Muscle of leg (tissue), 16 donors: ENCODE results near the gene PARK7. TPM values are rescaled to one million over a fixed set of nuclear protein-coding genes. Genes with fewer than 3 reads are reported as not detected.
"Not testable (repeated sequence)": the region's sequence is repeated elsewhere in the genome, so short reads cannot be mapped to it uniquely, and the experiment has no call there.

Experiments
- DNase-seq: peaks from one replicate; pipeline ENCODE4 v3.0.0; 2013
- H3K27ac ChIP-seq: one replicate; pipeline ENCODE4 v1.5.1; 2013; ENCODE audit warnings: mild to moderate bottlenecking, low read length, control low read depth
- H3K27me3 ChIP-seq: one replicate; pipeline ENCODE4 v1.6.1; 2013; ENCODE audit warnings: low read length; ENCODE audit not compliant: control insufficient read depth, insufficient read depth
- H3K36me3 ChIP-seq: one replicate; pipeline ENCODE4 v1.6.1; 2013; ENCODE audit warnings: low read length; ENCODE audit not compliant: control insufficient read depth, insufficient read depth
- H3K4me1 ChIP-seq: one replicate; pipeline ENCODE4 v1.6.1; 2013; ENCODE audit warnings: low read length; ENCODE audit not compliant: control insufficient read depth, insufficient read depth
- H3K4me3 ChIP-seq: one replicate; pipeline ENCODE4 v1.5.1; 2013; ENCODE audit warnings: low read length, control low read depth
- H3K9me3 ChIP-seq: replicated peaks from 2 replicates; pipeline ENCODE4 v1.6.1; 2013; ENCODE audit warnings: low read depth, low read length; ENCODE audit not compliant: control insufficient read depth
- WGBS: methylation state at CpG from one replicate; pipeline ENCODE4 v1.1.5; 2013; ENCODE audit warnings: missing lambda C conversion rate; ENCODE audit not compliant: insufficient coverage; 5-methylcytosine and 5-hydroxymethylcytosine counted together
- long read RNA-seq, 11 donors: transcript quantifications; one replicate each; lab custom pipeline, GENCODE V29; 2026
- polyA plus RNA-seq, 8 donors: library from polyadenylated mRNA; unstranded; fragments of 120-200 nt; gene quantifications; one replicate each; pipeline versions ENCODE4 v1.2.1 to v1.2.3, GENCODE V29; 2013; ENCODE audit warnings: inconsistent platforms in 1 of 8, low replicate concordance in 1 of 8; ENCODE audit not compliant: insufficient read length in 8 of 8, insufficient read depth in 1 of 8
- total RNA-seq: library from RNA; stranded (reverse); fragments of 120-200 nt; gene quantifications from one replicate; pipeline ENCODE4 v1.2.4, GENCODE V29; 2013

PARK7 gene
- 236 TPM for total RNA-seq
- 100 to 1,000 TPM; 302 to 363 (median 328) TPM for polyA plus RNA-seq
- long read RNA-seq, donor 1, transcript PARK7-209 (7 exons, 1,088 nt): minor isoform, 22 of 67 reads
- long read RNA-seq, donor 1, transcript PARK7-201 (7 exons, 949 nt): major isoform, 28 of 67 reads
- long read RNA-seq, donor 1, partial matches to known transcripts: 16 of 67 reads
- long read RNA-seq, donor 1, other reads (novel, unspliced or antisense): 0 of 67 reads
- long read RNA-seq, donor 2, transcript PARK7-209 (7 exons, 1,088 nt): minor isoform, 7 of 17 reads
- long read RNA-seq, donor 2, transcript PARK7-201 (7 exons, 949 nt): major isoform, 10 of 17 reads
- long read RNA-seq, donor 2, partial matches to known transcripts: 0 of 17 reads
- long read RNA-seq, donor 2, other reads (novel, unspliced or antisense): 0 of 17 reads
- long read RNA-seq, donor 3, transcript PARK7-209 (7 exons, 1,088 nt): minor isoform, 66 of 168 reads
- long read RNA-seq, donor 3, transcript PARK7-201 (7 exons, 949 nt): major isoform, 80 of 168 reads
- long read RNA-seq, donor 3, partial matches to known transcripts: 22 of 168 reads
- long read RNA-seq, donor 3, other reads (novel, unspliced or antisense): 0 of 168 reads
- long read RNA-seq, donor 4, transcript PARK7-209 (7 exons, 1,088 nt): minor isoform, 47 of 139 reads
- long read RNA-seq, donor 4, transcript PARK7-201 (7 exons, 949 nt): major isoform, 62 of 139 reads
- long read RNA-seq, donor 4, partial matches to known transcripts: 29 of 139 reads
- long read RNA-seq, donor 4, other reads (novel, unspliced or antisense): 0 of 139 reads
- long read RNA-seq, donor 5, transcript PARK7-209 (7 exons, 1,088 nt): major isoform, 159 of 364 reads
- long read RNA-seq, donor 5, transcript PARK7-201 (7 exons, 949 nt): minor isoform, 134 of 364 reads
- long read RNA-seq, donor 5, partial matches to known transcripts: 70 of 364 reads
- long read RNA-seq, donor 5, other reads (novel, unspliced or antisense): 0 of 364 reads
- long read RNA-seq, donor 6, transcript PARK7-209 (7 exons, 1,088 nt): minor isoform, 146 of 393 reads
- long read RNA-seq, donor 6, transcript PARK7-201 (7 exons, 949 nt): major isoform, 177 of 393 reads
- long read RNA-seq, donor 6, partial matches to known transcripts: 62 of 393 reads
- long read RNA-seq, donor 6, other reads (novel, unspliced or antisense): 5 of 393 reads
- long read RNA-seq, donor 7, transcript PARK7-209 (7 exons, 1,088 nt): minor isoform, 62 of 193 reads
- long read RNA-seq, donor 7, transcript PARK7-201 (7 exons, 949 nt): major isoform, 81 of 193 reads
- long read RNA-seq, donor 7, partial matches to known transcripts: 43 of 193 reads
- long read RNA-seq, donor 7, other reads (novel, unspliced or antisense): 6 of 193 reads
- long read RNA-seq, donor 8, transcript PARK7-209 (7 exons, 1,088 nt): minor isoform, 54 of 159 reads
- long read RNA-seq, donor 8, transcript PARK7-201 (7 exons, 949 nt): major isoform, 70 of 159 reads
- long read RNA-seq, donor 8, partial matches to known transcripts: 34 of 159 reads
- long read RNA-seq, donor 8, other reads (novel, unspliced or antisense): 0 of 159 reads
- long read RNA-seq, donor 9, transcript PARK7-209 (7 exons, 1,088 nt): minor isoform, 39 of 135 reads
- long read RNA-seq, donor 9, transcript PARK7-201 (7 exons, 949 nt): major isoform, 60 of 135 reads
- long read RNA-seq, donor 9, partial matches to known transcripts: 30 of 135 reads
- long read RNA-seq, donor 9, other reads (novel, unspliced or antisense): 6 of 135 reads
- long read RNA-seq, donor 10, transcript PARK7-209 (7 exons, 1,088 nt): minor isoform, 78 of 337 reads
- long read RNA-seq, donor 10, transcript PARK7-201 (7 exons, 949 nt): major isoform, 122 of 337 reads
- long read RNA-seq, donor 10, partial matches to known transcripts: 120 of 337 reads
- long read RNA-seq, donor 10, other reads (novel, unspliced or antisense): 16 of 337 reads
- long read RNA-seq, donor 11, transcript PARK7-209 (7 exons, 1,088 nt): minor isoform, 56 of 153 reads
- long read RNA-seq, donor 11, transcript PARK7-201 (7 exons, 949 nt): major isoform, 67 of 153 reads
- long read RNA-seq, donor 11, partial matches to known transcripts: 28 of 153 reads
- long read RNA-seq, donor 11, other reads (novel, unspliced or antisense): 0 of 153 reads

GRCh38 chr1:7961216-7962013, at the start of gene PARK7:
PARK7 (plus strand) TSS chr1:7961711; CDS start chr1:7962786, 1,075 bp downstream.
- peaks cover 6% of the 10 kb centered on the region for H3K4me1 ChIP-seq
- under 1% methylated on average over 80 of the region's 81 CpGs for WGBS
- peak within 1 kb of the TSS; percentile 86 for H3K27ac ChIP-seq
- no peaks in the 10 kb centered on the region for H3K9me3 ChIP-seq
- peaks cover 33% of the 10 kb centered on the region for H3K36me3 ChIP-seq
- H3K4me3 ChIP-seq: peak within 1 kb of the TSS; percentile 74
- DNase-seq: peak; percentile 100
- no peaks in the 10 kb centered on the region for H3K27me3 ChIP-seq

DNA sequence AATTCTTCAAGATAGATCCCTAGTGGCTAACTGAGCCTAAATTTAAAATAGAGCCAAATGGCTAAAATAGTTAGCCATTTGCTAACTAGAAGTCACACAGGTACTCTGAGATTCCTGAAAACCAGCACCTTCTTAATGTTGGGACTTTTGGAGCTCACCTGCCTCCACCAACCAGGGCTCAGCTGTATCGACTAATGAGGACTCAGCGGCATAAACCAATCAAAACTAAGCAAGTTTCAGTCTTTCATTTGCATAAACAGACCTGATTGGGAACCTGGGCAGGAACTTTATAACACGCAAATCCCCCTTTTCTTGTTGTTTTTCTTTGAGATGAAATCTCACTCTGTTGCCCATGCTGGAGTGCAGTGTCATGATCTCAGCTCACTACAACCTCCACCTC, 49.4 kb upstream of the PARK7 start:
- no peaks in the 10 kb centered on the region for H3K27me3 ChIP-seq
- H3K4me3 ChIP-seq: no peak overlapping the region
- 93% methylated on average over 2 of the region's 3 CpGs for WGBS
- H3K36me3 ChIP-seq: no peaks in the 10 kb centered on the region
- H3K27ac ChIP-seq: no peak overlapping the region
- no peaks in the 10 kb centered on the region for H3K9me3 ChIP-seq
- no peaks in the 10 kb centered on the region for H3K4me1 ChIP-seq
- no peak for DNase-seq

DNA sequence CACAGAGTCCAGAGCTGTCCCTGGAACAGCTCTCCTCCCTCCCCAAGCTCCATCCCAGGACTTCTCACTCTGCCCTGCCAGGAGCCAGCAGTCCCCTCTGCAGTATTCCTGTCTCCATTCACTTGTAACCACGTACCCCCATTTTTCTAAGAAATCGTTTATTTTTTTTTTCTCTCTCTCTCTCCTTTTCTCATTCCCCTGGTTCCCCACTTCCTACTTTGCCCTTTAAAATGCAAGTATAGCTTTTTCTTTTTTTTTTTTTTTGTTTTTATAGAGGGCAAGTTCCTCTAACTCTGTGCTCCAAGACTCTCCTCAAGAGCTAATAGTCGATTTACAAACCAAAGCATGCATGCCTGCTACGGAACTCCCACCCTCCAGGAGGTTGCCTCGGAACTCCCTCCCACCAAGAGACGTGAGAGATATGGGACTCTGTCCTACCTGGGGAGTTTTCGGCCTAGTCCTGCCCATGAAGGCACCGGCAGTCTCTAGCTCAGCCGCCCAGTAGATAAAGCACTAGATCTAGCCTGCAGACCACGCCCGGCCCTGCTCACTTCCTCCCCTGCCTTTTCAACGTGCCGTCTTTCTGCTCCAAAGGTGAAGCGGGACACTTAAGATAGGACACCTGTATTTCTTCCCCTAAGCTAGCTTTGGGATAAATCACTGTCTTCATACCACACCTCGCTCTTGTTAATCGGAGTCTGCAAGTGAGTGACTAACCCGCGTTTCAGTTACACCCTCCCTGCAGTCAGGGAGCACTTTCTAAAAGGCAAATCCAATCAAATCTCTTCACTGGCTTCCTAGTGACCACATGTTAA, 48.6 kb upstream of the PARK7 start:
- 64% methylated on average over 13 of the region's 18 CpGs for WGBS
- H3K27ac ChIP-seq: no peak overlapping the region
- DNase-seq: no peak
- no peak overlapping the region for H3K4me3 ChIP-seq
- no peaks in the 10 kb centered on the region for H3K27me3 ChIP-seq
- no peaks in the 10 kb centered on the region for H3K9me3 ChIP-seq
- no peaks in the 10 kb centered on the region for H3K36me3 ChIP-seq
- no peaks in the 10 kb centered on the region for H3K4me1 ChIP-seq

DNA sequence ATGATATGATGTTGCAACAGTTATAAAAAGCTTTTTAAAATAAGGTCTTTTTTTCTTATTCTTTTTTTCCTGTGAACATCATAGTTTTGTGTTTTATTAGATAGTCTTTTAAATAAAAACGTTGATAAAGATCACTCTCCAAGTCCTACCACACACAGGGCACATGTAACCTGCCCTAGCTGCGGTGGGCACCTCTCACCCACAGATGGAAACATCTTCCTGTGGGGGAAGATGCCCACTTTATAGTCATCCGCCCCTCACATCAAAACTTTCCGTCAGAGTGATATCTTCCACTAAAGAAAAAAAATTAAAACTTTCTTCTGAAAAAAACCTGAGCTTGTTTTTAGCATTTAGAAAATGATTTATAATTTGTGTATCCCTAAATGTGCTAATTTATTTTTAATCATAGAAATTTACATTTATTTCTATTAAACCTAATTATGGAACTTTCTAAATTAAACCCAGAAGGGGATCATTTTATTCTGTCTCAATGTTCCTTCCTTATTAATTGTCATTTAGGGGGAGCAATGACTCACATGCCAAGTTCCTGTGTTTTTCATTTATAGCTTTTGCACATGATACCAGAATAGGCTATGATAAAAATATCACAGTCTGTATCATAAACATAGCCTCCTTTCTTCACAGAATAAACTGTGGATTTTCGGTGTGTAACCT, 45.5 kb upstream of the PARK7 start:
- H3K4me3 ChIP-seq: no peak overlapping the region
- no peaks in the 10 kb centered on the region for H3K4me1 ChIP-seq
- H3K9me3 ChIP-seq: no peaks in the 10 kb centered on the region
- no peak overlapping the region for H3K27ac ChIP-seq
- DNase-seq: no peak
- no peaks in the 10 kb centered on the region for H3K36me3 ChIP-seq
- no peaks in the 10 kb centered on the region for H3K27me3 ChIP-seq
- WGBS: no CpG with 5 or more reads among the region's 5 CpGs

GRCh38 chr1:7916501-7916830, 45.0 kb upstream of the PARK7 start:
- Histone ChIP-seq H3K36me3 (no peaks in the 10 kb centered on the region), H3K9me3 (no peaks in the 10 kb centered on the region), H3K4me1 (no peaks in the 10 kb centered on the region), H3K4me3 (no peak overlapping the region), H3K27ac (no peak overlapping the region), H3K27me3 (no peaks in the 10 kb centered on the region)
- 80% methylated on average over 1 of the region's 2 CpGs for WGBS
- no peak for DNase-seq

DNA sequence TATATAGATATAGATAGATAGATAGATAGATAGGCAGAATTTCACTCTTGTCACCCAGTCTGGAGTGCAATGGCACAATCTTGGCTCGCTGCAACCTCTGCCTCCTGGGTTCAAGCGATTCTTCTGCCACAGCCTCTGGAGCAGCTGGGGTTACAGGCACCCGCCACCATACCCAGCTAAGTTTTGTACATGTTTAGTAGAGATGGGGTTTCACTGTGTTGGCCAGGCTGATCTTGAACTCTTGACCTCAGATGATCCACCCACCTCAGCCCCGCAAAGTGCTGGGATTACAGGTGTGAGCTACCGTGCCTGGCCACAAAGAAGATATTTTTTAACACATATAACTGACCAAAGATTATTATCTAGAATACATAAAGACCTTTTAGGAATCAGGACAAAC, 43.5 kb upstream of the PARK7 start:
- H3K27me3 ChIP-seq, H3K9me3 ChIP-seq, H3K36me3 ChIP-seq, H3K4me3 ChIP-seq, H3K4me1 ChIP-seq, DNase-seq, H3K27ac ChIP-seq: not testable (repeated sequence)
- WGBS: no CpG with 5 or more reads among the region's 5 CpGs

- DNase-seq: no peak
- Histone ChIP-seq H3K36me3 (no peaks in the 10 kb centered on the region), H3K27ac (no peak overlapping the region), H3K4me1 (no peaks in the 10 kb centered on the region), H3K9me3 (no peaks in the 10 kb centered on the region), H3K27me3 (no peaks in the 10 kb centered on the region), H3K4me3 (no peak overlapping the region)
- 75% methylated on average over 2 of the region's 5 CpGs for WGBS
Measured at GRCh38 chr1:7919880-7920279, 41.6 kb upstream of the PARK7 start.
